ENCODE data around the gene SLC41A3. TPM values are rescaled to one million over a fixed set of nuclear protein-coding genes. Genes with fewer than 3 reads are reported as not detected.
A peak's percentile ranks its signal among the peaks of the same experiment; 100 is the strongest.

Gene SLC41A3
- total RNA-seq, 1 donor from 2014 or later = 58.8 TPM

DNA sequence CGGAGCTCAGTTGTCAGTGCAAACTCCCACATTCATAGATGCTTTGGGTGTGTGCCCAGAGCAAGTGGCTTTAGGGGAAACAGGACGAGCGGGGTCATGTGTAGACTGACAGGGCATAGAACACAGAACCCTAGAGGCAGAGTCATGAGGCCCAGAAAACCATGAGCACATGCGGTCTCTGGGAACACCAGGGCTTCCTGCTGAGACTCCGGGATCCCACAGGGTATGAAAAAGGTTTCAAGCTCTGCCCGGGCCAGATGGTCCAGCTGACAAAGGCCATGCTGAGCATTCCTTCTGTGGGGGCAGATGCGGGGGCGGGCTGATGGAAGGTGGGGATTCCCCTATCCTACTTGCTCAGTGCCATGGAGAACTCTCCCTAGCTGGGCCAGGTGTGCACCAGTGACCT is 70.2 kb downstream of the SLC41A3 start:
- TF ChIP-seq, protein P1, sequence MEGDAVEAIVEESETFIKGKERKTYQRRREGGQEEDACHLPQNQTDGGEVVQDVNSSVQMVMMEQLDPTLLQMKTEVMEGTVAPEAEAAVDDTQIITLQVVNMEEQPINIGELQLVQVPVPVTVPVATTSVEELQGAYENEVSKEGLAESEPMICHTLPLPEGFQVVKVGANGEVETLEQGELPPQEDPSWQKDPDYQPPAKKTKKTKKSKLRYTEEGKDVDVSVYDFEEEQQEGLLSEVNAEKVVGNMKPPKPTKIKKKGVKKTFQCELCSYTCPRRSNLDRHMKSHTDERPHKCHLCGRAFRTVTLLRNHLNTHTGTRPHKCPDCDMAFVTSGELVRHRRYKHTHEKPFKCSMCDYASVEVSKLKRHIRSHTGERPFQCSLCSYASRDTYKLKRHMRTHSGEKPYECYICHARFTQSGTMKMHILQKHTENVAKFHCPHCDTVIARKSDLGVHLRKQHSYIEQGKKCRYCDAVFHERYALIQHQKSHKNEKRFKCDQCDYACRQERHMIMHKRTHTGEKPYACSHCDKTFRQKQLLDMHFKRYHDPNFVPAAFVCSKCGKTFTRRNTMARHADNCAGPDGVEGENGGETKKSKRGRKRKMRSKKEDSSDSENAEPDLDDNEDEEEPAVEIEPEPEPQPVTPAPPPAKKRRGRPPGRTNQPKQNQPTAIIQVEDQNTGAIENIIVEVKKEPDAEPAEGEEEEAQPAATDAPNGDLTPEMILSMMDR (conservative IDR thresholded peaks at IDR 0.05) = no peak
- Mint-ChIP-seq H3K4me1 (peaks cover 15% of the 10 kb centered on the region), H3K9me3 (no peaks in the 10 kb centered on the region), H3K27ac (ENCODE audit: unreplicated experiment) (no peak overlapping the region), H3K4me3 (no peak overlapping the region), H3K27me3 (ENCODE audit: low read depth) (no peaks in the 10 kb centered on the region), H3K36me3 (ENCODE audit: low read depth) (peaks cover 21% of the 10 kb centered on the region)
- no peak for DNase-seq (ENCODE audit: low read depth, low spot score)

DNA sequence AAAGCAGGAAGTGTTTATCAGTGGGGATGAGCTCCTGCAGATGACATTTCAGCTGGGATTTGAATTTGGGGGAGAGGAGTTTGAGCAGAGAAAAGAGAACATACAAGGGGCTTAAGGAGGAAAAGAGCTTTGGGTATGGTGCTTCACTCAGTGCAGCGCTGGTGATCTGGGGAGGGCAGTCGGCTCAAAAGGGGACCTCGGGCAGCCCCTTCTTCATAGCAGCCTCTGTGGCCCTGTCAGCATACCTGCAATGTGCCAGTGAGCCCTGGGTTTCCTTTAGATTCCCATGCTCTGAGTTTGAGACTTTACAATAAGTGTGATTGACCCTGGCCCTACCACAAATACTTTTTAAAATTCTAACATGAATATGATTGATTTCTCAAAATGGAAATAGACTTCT is 74.7 kb downstream of the SLC41A3 start:
- Mint-ChIP-seq H3K27me3 (ENCODE audit: low read depth) (no peaks in the 10 kb centered on the region), H3K9me3 (no peaks in the 10 kb centered on the region), H3K36me3 (ENCODE audit: low read depth) (peaks cover 23% of the 10 kb centered on the region), H3K4me1 (peaks cover 8% of the 10 kb centered on the region), H3K4me3 (no peak overlapping the region), H3K27ac (ENCODE audit: unreplicated experiment) (no peak overlapping the region)
- DNase-seq (ENCODE audit: low read depth, low spot score) = no peak
- TF ChIP-seq, protein P1 (conservative IDR thresholded peaks at IDR 0.05) = no peak

DNA sequence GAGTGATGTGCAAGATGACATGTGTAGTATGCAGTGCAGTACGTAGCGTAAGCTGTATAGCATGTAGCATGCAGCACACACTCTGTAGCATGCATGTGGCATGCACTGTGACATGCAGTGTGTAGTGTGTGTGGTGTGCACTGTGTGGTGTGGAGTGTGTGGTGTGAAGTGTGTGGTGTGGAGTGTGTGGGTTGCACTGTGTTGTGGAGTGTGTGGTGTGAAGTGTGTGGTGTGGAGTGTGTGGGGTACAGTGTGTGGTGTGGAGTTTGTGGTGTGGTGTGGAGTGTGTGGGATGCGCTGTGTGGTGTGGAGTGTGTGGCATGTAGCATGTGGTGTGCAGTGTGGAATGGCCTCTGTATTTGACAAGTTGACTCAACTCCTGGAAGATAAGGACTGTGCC is 75.7 kb downstream of the SLC41A3 start:
- TF ChIP-seq, protein P1 (conservative IDR thresholded peaks at IDR 0.05) = no peak
- Mint-ChIP-seq H3K36me3 (ENCODE audit: low read depth) (peaks cover 18% of the 10 kb centered on the region), H3K4me1 (no peaks in the 10 kb centered on the region), H3K4me3 (no peak overlapping the region), H3K9me3 (no peaks in the 10 kb centered on the region), H3K27me3 (ENCODE audit: low read depth) (no peaks in the 10 kb centered on the region), H3K27ac (ENCODE audit: unreplicated experiment) (peak overlapping the region; percentile 5)
- DNase-seq (ENCODE audit: low read depth, low spot score) = no peak

- Mint-ChIP-seq H3K36me3 (ENCODE audit: low read depth) (peaks cover 20% of the 10 kb centered on the region), H3K4me1 (no peaks in the 10 kb centered on the region), H3K9me3 (peaks cover 12% of the 10 kb centered on the region), H3K4me3 (no peak overlapping the region), H3K27me3 (ENCODE audit: low read depth) (peaks cover 5% of the 10 kb centered on the region), H3K27ac (ENCODE audit: unreplicated experiment) (no peak overlapping the region)
- no peak for DNase-seq (ENCODE audit: low read depth, low spot score)
- TF ChIP-seq, protein P1 (conservative IDR thresholded peaks at IDR 0.05) = no peak
Observed at GRCh38 chr3:126005951-126006350, 78.0 kb downstream of the SLC41A3 start.

GRCh38 chr3:126004692-126005091 is 79.2 kb downstream of the SLC41A3 start:
- Mint-ChIP-seq H3K36me3 (ENCODE audit: low read depth) (peaks cover 22% of the 10 kb centered on the region), H3K4me3 (no peak overlapping the region), H3K27me3 (ENCODE audit: low read depth) (peaks cover 5% of the 10 kb centered on the region), H3K9me3 (peaks cover 15% of the 10 kb centered on the region), H3K27ac (ENCODE audit: unreplicated experiment) (no peak overlapping the region), H3K4me1 (no peaks in the 10 kb centered on the region)
- TF ChIP-seq, protein P1 (conservative IDR thresholded peaks at IDR 0.05) = no peak
- no peak for DNase-seq (ENCODE audit: low read depth, low spot score)

- H3K36me3 Mint-ChIP-seq (ENCODE audit: low read depth) = peaks cover 26% of the 10 kb centered on the region
- no peak for DNase-seq (ENCODE audit: low read depth, low spot score)
- no peak overlapping the region for H3K4me3 Mint-ChIP-seq
- no peaks in the 10 kb centered on the region for H3K4me1 Mint-ChIP-seq
- H3K27me3 Mint-ChIP-seq (ENCODE audit: low read depth) = peaks cover 5% of the 10 kb centered on the region
- TF ChIP-seq, protein P1 (conservative IDR thresholded peaks at IDR 0.05) = no peak
- peaks cover 18% of the 10 kb centered on the region for H3K9me3 Mint-ChIP-seq
- no peak overlapping the region for H3K27ac Mint-ChIP-seq (ENCODE audit: unreplicated experiment)
Observed at GRCh38 chr3:126004217-126004616, 79.7 kb downstream of the SLC41A3 start.
